NCI-H128 (cell line): ENCODE results near the gene NDUFV2.

Experiments
- DNase-seq: peaks from one replicate; lab custom pipeline; 2025; ENCODE audit not compliant: unreplicated experiment; lab: John Stamatoyannopoulos, UW

Gene NDUFV2

DNA sequence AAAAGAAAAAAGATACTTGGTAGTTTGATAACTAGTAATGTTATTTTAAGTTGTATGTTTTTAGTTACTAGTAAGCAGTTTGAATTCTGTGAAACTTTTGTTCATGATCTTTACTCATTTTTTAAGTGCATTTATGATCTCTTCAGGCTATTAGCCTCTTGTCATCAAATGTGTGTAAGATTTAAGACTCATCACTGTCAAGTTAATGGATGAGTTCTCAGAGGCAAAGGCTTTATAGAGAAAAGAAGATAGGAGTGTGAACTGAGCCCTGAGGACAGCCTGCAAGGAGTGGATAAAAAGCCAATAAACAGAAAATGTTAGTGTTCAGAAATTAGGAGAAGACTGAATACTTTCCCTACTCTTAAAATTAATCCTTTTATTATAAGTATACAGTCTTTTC, 13.5 kb downstream of the NDUFV2 start:
- no peak for DNase-seq

DNA sequence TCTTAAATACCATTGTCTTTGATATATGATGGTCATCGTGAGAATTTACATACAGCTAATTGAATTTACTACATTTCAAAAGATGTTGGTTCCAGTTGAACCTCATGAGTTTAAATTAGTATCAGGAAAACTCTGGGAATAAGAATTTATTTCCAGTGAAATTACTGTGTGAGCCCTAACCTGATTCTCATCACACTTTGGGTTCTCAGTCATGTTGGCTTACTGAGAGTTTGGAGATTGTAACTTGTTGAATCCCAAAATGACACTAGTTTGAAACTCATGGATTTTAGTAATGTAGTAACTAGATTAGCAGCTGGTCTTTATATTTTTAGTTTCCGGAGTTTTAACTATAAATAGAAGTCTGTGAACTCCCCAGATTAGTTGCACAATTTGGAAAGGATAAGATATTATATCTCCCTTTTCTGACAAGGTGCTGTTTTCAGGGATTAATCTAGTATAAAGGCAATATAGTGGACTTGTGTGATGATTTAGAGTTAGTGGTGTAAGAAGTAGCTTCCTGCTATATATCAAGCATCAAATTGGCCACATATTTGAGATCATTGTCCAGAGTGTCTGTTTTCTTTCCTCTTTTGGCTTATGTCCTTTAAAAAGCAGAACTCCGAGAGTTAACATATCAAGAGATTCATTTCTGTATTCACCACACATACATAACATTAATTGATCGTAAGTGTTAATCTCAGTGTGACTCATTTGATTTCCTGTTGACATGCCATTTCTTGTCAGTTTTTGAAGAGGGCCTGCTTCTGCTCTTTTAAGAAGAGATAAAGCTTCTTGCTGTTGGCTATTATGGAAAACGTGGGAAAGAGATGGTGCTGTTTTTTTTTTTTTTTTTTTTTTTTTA, 15.7 kb downstream of the NDUFV2 start:
- no peak for DNase-seq

DNA sequence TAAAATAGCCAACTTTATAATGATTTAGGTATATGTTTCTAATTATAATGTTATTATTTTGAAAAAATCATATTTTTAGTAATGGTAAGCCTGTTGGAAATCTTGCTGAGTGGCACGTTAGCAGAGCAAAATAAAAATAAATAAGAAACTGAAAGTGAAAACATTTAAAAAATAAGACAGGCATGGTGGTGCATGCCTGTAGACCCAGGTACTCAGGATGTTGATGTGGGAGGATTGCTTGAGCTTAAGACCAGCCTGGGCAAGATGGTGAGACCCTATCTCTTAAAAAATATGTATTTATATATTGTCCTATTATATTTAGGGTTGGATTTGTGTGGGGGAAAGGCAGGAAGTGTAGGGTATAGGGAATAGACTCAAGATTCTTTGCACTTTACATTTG, 18.3 kb downstream of the NDUFV2 start:
- no peak for DNase-seq

DNA sequence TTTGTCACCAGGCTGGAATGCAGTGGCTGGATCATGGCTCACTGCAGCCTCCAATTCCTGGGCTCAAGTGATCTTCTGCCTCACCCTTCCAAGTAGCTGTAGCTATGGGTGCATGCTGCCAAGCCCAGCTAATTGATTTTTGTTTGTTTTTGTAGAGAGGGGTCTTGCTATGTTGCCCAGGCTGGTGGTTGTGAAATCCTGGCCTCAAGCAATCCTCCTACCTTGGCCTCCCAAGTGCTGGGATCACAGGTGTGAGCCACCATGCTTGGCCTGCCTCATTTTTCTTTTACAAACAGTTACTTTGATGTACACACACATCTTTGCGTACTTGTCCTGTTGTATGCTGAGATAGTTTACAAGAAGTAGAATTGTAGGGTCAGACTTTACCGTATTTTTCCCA, 21.0 kb downstream of the NDUFV2 start:
- DNase-seq = no peak

DNA sequence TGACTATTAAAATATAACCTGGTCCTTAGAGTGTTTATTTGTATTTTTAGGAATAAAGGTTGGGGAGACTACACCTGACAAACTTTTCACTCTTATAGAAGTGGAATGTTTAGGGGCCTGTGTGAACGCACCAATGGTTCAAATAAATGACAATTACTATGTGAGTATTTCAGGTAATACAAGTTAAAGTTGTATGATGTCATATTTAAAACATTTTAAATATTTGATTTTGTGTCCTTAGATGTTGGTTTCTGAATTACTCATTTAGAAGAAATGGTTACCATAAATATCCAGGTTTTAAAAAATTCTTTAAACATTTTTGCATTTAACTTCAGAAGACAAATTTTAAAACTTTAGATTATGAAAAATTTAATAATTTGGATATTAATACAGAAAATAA, 22.3 kb downstream of the NDUFV2 start:
- no peak for DNase-seq

DNA sequence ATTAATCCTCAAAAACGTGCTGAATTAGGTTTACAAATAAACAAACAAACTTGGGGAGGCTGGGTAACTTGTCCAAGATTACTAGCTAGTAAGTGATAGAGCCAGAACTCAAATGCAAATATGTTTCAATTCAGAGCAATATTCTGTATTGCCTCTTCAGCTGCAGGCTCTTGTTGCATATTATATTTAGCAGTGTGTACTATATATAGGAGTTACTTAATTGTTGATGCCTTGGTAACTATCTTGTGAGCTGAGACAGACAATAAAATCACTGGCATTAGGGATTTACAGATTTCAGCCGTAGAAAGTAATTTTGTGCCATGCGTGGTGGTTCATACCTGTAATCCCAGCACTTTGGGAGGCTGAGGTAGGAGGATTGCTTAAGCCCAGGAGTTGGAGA, 23.8 kb downstream of the NDUFV2 start:
- no peak for DNase-seq

DNA sequence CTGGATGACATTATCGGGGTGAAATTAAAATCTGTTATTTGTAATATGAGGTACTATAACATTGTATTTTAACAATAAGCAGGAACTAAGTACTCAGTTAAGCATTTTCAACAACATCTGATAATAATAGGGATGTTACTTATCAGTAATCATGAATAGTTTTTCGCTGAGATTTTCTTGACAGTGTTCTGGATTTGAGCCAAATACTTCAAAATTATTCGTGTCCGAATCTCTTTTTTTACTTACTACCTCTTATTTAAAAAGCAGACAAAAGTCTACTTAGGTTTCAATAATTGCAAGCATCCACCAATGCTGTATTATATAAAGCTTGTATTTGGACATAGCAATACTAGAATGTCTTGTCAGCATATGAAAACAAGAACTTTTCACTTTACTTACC, 27.7 kb downstream of the NDUFV2 start:
- DNase-seq = no peak

DNA sequence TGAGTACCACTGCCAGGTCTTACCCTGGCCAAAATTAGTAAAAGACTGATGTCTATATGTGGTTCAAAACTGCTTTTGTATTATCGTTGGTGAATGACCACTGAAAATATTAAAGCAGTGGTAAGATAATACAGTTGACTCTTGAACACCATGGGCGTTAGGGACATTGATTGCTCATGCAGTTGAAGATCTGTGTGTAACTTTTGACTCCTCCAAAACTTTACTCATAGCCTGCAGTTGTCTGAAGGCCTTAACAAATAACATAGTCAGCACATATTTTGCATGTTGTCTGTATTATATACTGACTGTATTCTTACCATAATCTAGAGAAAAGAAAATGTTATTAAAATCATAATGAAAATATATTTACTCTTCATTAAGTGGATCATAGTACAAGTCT, 28.3 kb downstream of the NDUFV2 start:
- DNase-seq = no peak

DNA sequence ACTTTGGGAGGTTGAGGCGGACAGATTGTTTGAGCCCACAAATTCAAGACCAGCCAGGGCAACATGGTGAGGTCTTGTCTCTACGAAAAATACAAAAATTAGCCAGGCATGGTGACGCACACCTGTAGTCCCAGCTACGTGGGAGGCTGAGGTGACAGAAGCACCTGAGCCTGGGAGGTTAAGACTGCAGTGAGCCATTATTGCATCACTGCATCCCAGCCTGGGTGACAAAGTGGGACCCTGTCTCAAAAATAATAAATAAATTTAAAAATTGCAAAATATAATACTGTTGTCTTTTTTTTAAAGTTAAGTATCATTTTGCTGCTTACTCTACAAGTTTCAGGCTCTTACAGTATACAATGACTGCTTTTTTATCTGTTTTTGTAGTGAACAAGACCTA, 30.1 kb downstream of the NDUFV2 start:
- DNase-seq = no peak

DNA sequence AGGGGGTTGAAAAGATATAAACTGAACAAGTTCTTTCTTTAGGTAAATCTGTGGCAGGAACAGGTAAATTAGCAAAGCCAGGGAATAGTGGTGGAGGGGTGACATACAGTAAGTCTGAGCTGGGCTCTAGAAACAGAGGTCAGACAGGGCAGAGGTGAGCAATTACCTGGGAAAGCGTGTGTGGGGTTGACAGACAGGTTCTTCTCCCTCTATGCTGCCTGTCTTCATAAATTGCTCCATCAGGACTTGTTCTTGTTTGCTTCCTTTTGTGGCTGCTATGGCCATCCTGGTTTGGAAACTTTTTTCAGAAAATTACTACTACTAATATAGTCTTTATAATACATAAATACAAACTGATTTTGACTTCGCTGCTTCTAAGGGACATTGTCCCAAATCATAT, 30.7 kb downstream of the NDUFV2 start:
- DNase-seq = no peak

DNA sequence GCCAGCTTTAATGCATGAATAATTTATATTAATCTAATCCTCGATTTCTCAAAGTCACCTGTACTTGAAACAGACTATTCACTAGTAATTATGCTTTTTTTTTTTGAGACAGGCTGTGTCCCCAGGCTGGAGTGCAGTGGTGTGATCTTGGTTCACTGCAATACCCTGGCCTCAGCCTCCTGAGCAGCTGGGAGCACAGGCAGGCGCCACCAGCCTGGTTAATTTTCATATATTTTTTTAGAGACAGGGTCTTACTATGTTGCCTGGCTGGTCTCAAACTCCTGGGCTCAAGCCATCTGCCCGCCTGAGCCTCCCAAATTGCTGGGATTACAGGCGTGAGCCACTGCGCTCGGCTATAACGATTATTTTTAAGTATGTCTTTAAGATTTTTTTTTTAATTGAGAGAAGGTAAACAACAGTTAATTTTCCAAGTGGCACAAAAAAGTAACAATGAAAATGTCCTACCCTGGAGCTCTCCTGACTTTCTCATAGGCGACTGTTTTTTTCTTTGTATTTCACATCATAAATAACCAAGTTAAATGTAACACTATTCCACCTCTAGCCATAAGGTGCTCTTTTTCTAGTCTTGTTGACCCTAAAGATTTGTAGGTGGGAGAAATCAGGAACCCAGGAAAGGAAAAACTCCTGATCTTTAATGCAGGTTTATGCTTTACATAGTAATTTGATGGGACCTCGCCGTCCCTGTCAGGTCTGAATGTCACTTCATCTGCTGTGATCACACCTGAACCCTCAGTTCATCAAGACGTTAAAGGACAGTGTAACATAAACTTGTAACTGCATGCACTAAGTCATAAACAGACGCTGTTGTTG, 32.8 kb downstream of the NDUFV2 start:
- DNase-seq = no peak

DNA sequence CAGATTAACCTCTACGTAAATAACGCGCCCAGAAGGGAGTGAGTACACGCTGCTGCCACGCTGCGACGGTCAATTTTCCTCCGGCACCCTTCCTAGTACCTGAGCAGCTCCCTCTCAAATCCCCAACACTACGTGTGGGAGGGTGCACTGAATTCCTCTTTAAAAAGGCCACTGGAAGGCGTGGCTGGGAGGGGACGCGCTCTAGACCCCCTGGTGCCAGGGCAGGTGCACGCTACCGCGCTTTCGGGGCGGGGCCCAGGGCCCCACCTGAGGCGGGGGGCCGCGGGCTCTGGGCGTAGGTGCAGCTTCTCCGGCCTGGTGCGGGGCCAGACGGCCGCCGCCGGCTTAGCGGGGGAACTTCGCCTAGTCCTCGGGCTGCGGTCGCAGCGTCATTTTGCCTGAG, 33.4 kb downstream of the NDUFV2 start:
- DNase-seq = peak; percentile 78

DNA sequence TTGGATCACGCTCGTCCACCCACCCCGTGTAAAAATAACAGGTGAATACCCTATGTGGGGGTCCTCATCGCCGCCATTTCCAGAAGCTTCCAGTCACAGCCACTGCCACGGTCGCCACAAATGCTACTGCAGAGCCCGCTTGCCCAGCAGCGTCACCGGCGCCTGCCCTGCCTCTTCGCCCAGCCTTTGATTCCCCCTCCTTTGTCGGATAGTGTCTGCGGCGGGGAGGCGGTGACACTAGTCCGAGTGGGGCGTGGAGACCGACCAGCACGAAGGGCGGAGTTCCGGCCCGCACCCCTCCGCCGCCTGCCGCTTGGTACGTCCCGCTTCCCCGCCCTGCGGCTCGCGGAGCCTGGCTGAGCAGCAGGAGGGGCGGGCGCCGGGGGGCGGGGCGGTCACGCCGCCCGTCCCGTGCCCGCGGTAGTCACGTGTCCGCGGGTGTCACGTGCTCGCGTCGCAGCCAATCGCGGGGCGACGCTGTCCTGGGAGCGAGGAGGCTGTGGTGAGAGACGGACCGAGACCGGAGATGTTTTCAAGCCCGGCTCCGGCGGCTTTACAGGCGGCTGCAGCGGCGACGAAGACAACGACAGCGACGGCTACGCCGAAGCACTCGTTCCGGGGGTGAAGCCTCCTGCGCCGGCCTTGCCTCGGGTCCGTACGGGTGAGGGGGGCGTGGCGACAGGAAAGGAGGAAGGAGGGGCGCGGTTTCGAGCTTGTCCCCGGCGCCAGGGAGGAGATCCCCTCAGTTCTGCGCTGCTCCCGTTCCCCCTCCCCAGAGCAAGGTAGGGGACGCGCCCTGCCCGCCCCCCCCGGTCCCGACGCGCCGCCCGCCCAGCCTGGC, 34.0 kb downstream of the NDUFV2 start, which contains the start of gene ANKRD12:
TSS of gene ANKRD12 (plus strand) at position 467 of the 841 bp plus-strand sequence. CDS start 45,652 bp downstream, outside the sequence.
- DNase-seq = peak; percentile 88

DNA sequence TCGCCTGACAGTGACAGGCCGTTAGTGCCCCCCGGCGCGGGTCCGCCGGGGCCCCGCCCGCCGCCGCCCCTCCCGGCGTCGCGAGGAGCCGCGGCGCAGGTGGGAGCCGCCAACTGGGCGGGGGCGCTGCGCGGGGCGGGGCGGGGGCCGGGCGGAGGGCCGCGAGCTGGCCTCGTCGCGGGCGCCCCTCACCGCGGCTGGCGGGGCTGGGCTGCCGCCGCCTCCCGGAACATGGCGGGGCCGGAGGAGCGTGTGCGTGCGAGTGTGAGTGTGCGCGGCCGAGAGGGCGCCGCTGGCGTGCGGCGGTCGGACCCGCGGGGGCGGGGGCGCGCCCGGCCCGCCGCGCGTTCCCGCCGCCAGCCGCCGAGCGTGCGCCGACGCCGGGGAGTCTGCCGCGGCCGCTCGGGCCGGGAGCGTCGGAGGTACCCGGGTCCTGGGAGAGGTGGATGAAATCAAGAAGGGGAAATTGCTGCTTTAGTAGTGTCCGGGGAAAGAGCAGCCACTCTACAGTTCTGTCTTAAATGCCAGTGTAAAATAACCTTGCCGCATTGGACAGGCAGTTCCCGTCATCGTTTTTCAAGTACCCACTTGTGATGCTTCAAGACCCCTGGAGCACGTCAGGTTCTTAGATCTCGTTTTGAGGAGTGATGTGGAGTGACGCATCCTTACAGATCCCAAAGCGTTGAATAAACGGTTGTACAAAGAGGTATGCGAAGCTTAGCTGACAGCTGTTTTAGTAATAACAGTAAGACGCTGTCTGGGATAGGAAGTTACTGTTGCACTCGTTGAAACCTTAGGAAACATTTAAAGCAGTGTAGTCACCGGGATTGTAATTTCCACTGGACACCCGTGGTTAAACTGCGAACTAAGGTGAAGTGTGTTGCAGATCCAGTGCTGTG, 34.9 kb downstream of the NDUFV2 start:
- DNase-seq = peak; percentile 62

DNA sequence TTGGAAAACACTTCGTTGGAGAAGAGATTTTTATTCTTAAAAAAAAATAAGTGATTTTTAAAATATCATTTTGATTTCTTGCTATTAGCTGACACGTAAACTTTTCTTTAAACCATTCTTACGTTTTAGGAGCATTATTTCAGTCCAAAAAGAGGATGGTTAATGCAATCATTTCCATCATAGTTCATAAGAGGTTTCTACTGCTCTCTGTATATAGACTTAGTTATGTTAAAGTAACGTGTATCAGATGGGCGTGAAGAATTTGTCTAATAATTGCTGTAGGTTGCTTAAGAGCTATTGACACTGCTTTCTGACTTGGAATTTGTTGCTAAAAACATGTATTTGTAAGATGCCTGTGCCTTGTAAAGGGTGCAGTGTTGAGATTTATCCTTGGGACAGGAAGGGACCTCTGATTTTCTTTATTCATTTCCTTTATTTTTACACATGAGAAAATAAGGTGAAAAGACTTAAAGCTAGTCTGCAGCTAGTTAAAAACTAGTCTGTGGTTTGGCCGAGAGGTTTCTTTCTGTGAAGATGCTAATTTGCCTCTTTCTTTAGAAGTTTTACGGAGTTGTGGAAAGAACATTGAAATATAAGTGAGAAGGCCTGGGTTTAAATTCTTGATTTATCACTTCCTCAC, 37.0 kb downstream of the NDUFV2 start:
- no peak for DNase-seq

DNA sequence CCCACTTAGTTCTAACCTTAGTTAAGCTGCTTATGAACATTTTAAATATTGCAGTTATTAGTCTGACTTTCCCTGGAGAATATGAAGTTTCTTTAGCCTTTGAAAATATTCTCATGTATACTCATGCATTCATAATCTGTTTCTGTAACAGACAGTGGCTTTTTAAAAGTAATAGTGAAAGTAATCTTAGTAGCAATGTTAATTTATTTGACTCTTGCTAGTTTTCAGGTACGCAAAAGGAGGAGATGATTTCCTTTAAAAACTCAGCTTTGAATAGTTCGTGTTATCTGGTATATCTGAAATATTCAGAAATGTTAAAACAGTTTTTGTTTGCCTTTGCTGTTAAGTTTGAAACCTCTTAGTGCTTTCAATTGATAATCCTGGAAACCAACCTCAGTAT, 37.9 kb downstream of the NDUFV2 start:
- DNase-seq = no peak

DNA sequence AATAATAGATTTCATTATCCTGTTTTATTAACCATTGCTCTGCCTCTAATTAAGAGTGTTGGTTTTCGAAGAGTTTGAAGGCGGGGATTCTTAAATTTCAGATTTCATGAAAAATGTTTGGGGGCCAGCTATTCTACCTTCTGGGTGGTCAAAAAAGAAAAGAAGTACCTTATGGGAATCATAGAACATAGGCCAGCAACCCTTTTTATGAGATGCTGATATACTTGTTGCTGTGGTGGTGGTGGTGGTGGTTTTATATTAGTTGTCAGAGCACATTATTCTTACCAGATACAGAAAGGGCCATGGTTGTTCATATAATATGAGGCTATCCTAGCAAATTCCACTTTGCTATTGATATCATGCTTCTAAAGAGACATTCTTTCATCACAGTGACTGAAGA, 38.5 kb downstream of the NDUFV2 start:
- no peak for DNase-seq

DNA sequence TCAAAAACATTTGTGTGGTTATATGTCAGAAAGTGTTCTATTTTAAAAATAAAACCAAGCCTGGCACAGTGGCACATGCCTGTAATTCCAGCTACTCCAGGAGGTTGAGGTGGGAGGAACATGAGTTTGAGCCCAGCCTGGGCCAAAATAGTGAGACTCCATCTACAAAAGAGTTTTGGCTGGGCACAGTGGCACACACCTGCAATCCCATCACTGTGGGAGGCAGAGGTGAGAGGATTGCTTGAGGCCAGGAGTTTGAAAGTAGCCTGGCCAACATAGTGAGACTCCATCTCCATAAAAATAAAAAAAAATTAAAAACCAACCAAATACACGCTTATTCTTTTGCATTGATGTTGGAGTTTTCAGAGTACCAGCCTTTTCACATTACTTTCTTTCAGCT, 43.7 kb downstream of the NDUFV2 start:
- no peak for DNase-seq

DNA sequence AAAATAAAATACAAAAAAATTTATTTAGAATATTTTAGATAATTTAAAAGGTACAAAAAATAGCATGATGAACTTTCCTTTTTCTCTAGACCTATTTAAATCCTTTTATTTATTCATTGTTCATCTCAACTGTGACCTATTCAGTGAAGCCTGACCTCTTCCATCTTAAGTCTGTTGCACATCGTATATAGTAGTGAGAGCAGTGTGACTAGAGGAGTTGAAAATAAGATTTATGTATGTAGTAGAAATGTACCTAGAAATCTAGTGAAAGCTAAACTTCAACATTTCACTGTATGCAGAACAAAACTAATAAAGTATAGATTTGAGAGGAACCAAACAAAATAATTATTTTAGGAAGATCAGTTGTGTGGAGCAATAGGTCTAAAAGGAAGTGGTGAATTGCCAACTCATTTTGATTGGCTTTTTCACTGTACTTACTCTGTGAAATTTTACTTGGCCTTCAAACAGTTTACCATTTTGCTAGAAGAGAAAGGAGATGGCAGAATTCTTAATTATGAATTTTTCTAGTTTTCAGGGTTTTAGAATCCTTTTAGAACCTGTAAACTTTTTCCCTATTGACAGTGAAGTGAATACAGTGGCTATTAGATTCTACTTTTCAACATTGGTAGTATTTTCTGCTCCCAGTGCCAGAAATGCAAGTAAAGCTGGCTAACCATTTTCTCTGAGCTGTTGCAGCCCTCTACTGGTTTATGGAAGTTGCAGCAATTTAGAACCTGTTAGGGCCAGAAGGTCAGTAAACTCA, 45.1 kb downstream of the NDUFV2 start:
- no peak for DNase-seq
